22Rv1 (cell line): ENCODE data around the gene TMEM208.
A peak's percentile ranks its signal among the peaks of the same experiment; 100 is the strongest.

Experiments
- H3K27ac ChIP-seq: fragments of 450-650 bp; 2 replicates; pipeline ENCODE4 v1.5.1; 2017
- ZFX ChIP-seq: fragments of 450-650 bp; IDR thresholded peaks from 2 replicates; pipeline ENCODE4 v1.6.1; 2017; ENCODE audit warnings: antibody characterized with exemption, borderline replicate concordance
- TF ChIP-seq, protein P1 (sequence below): fragments of 450-650 bp; IDR thresholded peaks from 2 replicates; pipeline ENCODE4 v1.5.1; 2017; ENCODE audit warnings: mild to moderate bottlenecking

The TMEM208 gene

DNA sequence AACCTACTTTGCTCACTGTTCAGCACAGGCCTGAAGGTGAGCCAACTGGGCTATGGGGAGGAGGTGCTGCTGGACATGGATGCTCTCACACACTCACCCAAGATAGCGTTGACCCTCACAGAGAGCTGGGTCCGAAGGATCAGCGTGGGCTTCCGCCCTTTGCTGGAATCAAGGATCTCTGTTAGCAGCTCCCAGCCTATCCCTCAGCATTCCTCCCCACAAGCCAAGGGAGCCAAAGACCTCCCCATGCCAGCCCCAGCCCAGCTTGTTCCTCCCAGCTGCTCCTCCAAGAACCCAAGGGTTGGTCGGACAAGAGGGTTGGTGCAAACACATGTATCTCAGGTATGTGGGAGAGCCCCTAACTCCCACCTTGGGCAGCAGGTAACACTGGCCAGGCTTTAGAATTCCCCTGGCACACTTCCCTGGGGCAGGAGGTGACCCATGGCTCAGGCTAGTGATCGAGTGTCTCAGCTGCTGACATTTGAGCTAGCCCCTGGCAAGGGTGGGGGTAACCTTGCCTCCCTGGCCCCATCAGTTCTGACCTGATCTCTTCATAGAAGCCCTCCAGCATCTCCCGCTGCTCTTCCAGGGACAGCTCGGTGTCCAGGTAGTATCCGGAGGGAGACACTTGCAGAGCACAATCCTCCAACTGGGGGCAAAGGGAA, 12.0 kb downstream of the TMEM208 start:
- no peak for TF ChIP-seq ZFX
- TF ChIP-seq, protein P1, sequence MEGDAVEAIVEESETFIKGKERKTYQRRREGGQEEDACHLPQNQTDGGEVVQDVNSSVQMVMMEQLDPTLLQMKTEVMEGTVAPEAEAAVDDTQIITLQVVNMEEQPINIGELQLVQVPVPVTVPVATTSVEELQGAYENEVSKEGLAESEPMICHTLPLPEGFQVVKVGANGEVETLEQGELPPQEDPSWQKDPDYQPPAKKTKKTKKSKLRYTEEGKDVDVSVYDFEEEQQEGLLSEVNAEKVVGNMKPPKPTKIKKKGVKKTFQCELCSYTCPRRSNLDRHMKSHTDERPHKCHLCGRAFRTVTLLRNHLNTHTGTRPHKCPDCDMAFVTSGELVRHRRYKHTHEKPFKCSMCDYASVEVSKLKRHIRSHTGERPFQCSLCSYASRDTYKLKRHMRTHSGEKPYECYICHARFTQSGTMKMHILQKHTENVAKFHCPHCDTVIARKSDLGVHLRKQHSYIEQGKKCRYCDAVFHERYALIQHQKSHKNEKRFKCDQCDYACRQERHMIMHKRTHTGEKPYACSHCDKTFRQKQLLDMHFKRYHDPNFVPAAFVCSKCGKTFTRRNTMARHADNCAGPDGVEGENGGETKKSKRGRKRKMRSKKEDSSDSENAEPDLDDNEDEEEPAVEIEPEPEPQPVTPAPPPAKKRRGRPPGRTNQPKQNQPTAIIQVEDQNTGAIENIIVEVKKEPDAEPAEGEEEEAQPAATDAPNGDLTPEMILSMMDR: no peak
- no peak overlapping the region for H3K27ac ChIP-seq

- H3K27ac ChIP-seq: peak overlapping the region; percentile 72
- no peak for TF ChIP-seq ZFX
- TF ChIP-seq, protein P1: no peak
Measured at GRCh38 chr16:67240506-67240905, 13.6 kb downstream of the TMEM208 start.

DNA sequence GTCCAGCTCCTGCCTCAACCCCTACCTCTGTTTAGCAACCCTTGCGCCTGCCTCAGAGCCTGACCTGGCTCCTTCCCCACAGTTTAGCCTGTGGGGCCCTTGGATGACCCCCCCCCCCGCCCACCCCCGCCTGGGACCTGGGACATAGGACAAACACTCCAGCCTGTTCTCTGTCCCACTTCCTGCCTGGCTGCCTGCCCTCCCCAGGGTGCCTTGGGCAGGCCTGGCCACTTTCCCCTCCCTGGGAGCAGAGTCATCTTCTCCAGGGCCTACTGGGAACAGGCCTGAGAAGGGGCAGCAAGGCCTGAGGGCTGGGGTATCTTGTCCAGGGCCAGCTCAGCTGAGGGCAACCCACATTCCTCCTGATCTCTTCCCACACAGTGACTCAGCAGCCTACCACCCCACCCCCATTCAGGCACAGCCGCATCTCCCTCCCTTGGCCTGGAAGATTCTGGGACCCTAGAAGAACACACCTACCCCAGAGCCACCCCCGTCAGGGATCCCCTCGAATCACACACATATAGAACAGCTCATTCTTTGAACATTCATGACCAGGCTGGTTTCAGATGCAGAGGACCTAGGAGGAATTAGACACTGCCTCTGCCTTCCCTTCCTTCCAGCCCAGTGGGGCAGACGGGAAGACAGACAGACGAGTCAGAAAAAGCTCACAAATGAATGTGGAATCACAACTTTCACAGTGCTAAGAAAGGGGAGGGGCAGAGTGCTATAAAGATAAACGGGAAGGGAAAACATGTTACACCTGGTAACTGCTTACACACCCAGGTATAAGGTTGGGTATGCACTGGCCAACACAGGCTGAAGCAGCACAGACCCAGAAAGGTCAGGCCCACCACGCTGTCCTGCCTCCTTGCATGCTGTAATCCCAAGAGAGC, 14.3 kb downstream of the TMEM208 start:
- TF ChIP-seq ZFX: no peak
- TF ChIP-seq, protein P1: no peak
- H3K27ac ChIP-seq: peak overlapping the region; percentile 72

DNA sequence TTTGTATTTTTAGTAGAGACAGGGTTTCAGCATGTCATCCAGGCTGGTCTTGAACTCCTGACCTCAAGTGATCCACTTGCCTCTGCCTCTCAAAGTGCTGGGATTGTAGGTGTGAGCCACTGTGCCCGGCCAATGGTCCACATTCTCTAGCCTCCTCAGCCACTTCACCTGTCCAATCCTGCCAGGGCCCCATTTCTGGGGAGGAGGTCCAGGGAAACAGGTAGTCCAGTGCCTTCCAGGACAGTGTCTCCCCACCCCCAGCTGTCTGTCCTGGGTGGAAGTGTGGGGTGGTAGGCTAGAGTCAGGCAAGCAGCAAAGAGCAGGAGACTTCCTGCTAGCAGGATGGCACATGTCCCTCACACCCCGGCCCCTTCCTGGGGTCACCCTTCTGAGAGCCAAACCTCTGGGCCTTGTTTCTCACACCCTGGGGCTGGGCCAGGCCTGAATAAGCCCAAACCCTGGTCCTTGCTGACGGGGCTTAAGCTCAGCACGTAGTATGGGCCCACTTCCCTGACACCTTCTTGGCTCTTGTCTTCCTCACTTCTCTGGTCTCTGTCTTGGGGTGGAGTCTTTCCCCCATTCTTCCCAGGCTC, 15.3 kb downstream of the TMEM208 start:
- TF ChIP-seq, protein P1: no peak
- no peak for TF ChIP-seq ZFX
- peak overlapping the region; percentile 72 for H3K27ac ChIP-seq

DNA sequence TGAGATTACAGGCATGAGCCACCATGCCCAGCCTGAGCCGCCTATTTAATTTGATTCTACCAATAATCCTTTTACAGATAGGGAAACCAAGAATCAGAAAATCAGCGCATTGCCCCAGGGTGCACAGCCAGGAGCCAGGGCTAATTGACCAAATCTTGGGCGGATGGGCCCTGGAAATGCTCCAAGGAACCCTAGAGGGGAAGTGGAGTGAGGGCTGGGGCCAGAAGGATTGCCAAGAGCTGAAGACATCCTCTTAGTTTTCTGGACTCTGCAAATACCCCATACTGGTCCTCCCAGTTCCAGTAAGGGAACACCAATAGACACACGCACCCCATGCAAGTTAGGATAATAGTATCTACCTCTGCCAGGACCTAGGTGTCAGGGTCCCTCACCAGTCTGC, 16.6 kb downstream of the TMEM208 start:
- no peak overlapping the region for H3K27ac ChIP-seq
- no peak for TF ChIP-seq ZFX
- TF ChIP-seq, protein P1: no peak

- 0 out of 2 replicates have a peak overlapping the region, but pooled peaks have one; percentile 17 for H3K27ac ChIP-seq
- no peak for TF ChIP-seq ZFX
- TF ChIP-seq, protein P1: no peak
Measured at GRCh38 chr16:67244387-67245185, 17.7 kb downstream of the TMEM208 start.
